HFFc6 (cell line): ENCODE results near the gene GNMT. TPM values are rescaled to one million over a fixed set of nuclear protein-coding genes. Genes with fewer than 3 reads are reported as not detected.

Experiments
- DNase-seq: peaks from one replicate; pipeline ENCODE4 v3.0.0-alpha.2; 2018
- H3K27ac Mint-ChIP-seq: 2 replicates; pipeline ENCODE4 v1.8.0; 2020; ENCODE audit warnings: mild to moderate bottlenecking, mixed read lengths
- H3K27me3 Mint-ChIP-seq: 2 replicates; pipeline ENCODE4 v1.8.0; 2021; ENCODE audit warnings: mild to moderate bottlenecking, moderate library complexity, mixed read lengths; ENCODE audit not compliant: insufficient read depth
- H3K36me3 Mint-ChIP-seq: 2 replicates; pipeline ENCODE4 v1.8.0; 2021; ENCODE audit warnings: low read depth, mixed read lengths
- H3K4me1 Mint-ChIP-seq: 2 replicates; pipeline ENCODE4 v1.8.0; 2020; ENCODE audit warnings: low read depth, mixed read lengths
- H3K4me3 Mint-ChIP-seq: 2 replicates; pipeline ENCODE4 v1.8.0; 2020; ENCODE audit warnings: mild to moderate bottlenecking, moderate library complexity, mixed read lengths
- H3K9me3 Mint-ChIP-seq: 2 replicates; pipeline ENCODE4 v1.8.0; 2020; ENCODE audit warnings: mild to moderate bottlenecking, mixed read lengths
- CTCF ChIP-seq: fragments of 200-600 bp; sonication (generic); IDR thresholded peaks from 2 replicates; pipeline ENCODE4 v1.5.0; 2021; ENCODE audit warnings: antibody characterized with exemption, mild to moderate bottlenecking
- total RNA-seq, 6 experiments: library from RNA; stranded (reverse); fragmentation: NEBNext Ultra II Directional; extraction: Animal tissue kit (Norgen Biotek cat#: 25700); gene quantifications; 2 replicates in 1 of 6; 3 replicates in 5 of 6; pipeline ENCODE4 v1.2.3, GENCODE V29; 2021

The GNMT gene
- total RNA-seq, 6 experiments from 2014 or later, result 0.16 to 0.24 (median 0.20) TPM; not detected in 1

- TF ChIP-seq CTCF, result no peak
- H3K36me3 Mint-ChIP-seq, result peaks cover 5% of the 10 kb centered on the region; the same call in 1 of the 2 replicates
- no peak for DNase-seq
- H3K9me3 Mint-ChIP-seq, result no peaks in the 10 kb centered on the region
- no peak overlapping the region for H3K4me3 Mint-ChIP-seq
- H3K27ac Mint-ChIP-seq, result no peak overlapping the region
- peaks cover 20% of the 10 kb centered on the region for H3K4me1 Mint-ChIP-seq
- no peaks in the 10 kb centered on the region; the same call in 1 of the 2 replicates for H3K27me3 Mint-ChIP-seq
Observed at GRCh38 chr6:42967228-42967627, 6.7 kb downstream of the GNMT start.

- H3K27me3 Mint-ChIP-seq, result no peaks in the 10 kb centered on the region; the same call in 1 of the 2 replicates
- no peak for DNase-seq
- H3K4me1 Mint-ChIP-seq, result peaks cover 20% of the 10 kb centered on the region
- H3K4me3 Mint-ChIP-seq, result no peak overlapping the region
- no peak for TF ChIP-seq CTCF
- no peaks in the 10 kb centered on the region for H3K9me3 Mint-ChIP-seq
- no peak overlapping the region for H3K27ac Mint-ChIP-seq
- H3K36me3 Mint-ChIP-seq, result no peaks in the 10 kb centered on the region
Observed at GRCh38 chr6:42968126-42968701, 7.7 kb downstream of the GNMT start.

GRCh38 chr6:42968783-42969182 lies 8.2 kb downstream of the GNMT start:
- Mint-ChIP-seq H3K9me3 (no peaks in the 10 kb centered on the region), H3K27ac (no peak overlapping the region), H3K27me3 (no peaks in the 10 kb centered on the region; the same call in 1 of the 2 replicates), H3K36me3 (no peaks in the 10 kb centered on the region), H3K4me1 (peaks cover 20% of the 10 kb centered on the region), H3K4me3 (no peak overlapping the region)
- DNase-seq, result no peak
- TF ChIP-seq CTCF, result no peak

- TF ChIP-seq CTCF, result no peak
- no peaks in the 10 kb centered on the region; the same call in 1 of the 2 replicates for H3K27me3 Mint-ChIP-seq
Observed at GRCh38 chr6:42969431-42969830, 8.9 kb downstream of the GNMT start.

GRCh38 chr6:42969934-42970333 lies 9.4 kb downstream of the GNMT start:
- Mint-ChIP-seq H3K4me3 (no peak overlapping the region), H3K27ac (no peak overlapping the region), H3K36me3 (no peaks in the 10 kb centered on the region), H3K9me3 (no peaks in the 10 kb centered on the region), H3K4me1 (peaks cover 20% of the 10 kb centered on the region), H3K27me3 (no peaks in the 10 kb centered on the region; the same call in 1 of the 2 replicates)
- DNase-seq, result no peak
- TF ChIP-seq CTCF, result no peak

More at GRCh38 chr6:42969431-42969830, 8.9 kb downstream of the GNMT start:
- peaks cover 20% of the 10 kb centered on the region for H3K4me1 Mint-ChIP-seq
- no peaks in the 10 kb centered on the region for H3K36me3 Mint-ChIP-seq
- H3K27ac Mint-ChIP-seq, result no peak overlapping the region
- DNase-seq, result no peak
- no peaks in the 10 kb centered on the region for H3K9me3 Mint-ChIP-seq
- no peak overlapping the region for H3K4me3 Mint-ChIP-seq
